SK-N-SH treated with all-trans-retinoic acid at 6 μM for 48 hours (cell line): ENCODE results near the gene PPP1R16B.

Experiments
- ATAC-seq: fragments of 200-7000 bp; cut with Tn5 transposase; 3 replicates; pipeline ENCODE4 v1.9.1; 2020; ENCODE audit warnings: mild to moderate bottlenecking, moderate library complexity
- ARNTL ChIP-seq: fragments of 450-650 bp; formaldehyde crosslinking; IDR thresholded peaks from 2 replicates; pipeline ENCODE4 v1.5.0; 2020; ENCODE audit warnings: low read depth, mild to moderate bottlenecking, moderate library complexity, borderline replicate concordance
- BACH2 ChIP-seq: fragments of 250-450 bp; sonication (Bioruptor Pico); IDR thresholded peaks from 2 replicates; pipeline ENCODE4 v1.9.0; 2021; ENCODE audit warnings: mild to moderate bottlenecking, borderline replicate concordance
- CREB5 ChIP-seq: fragments of 250-450 bp; sonication (Bioruptor Pico); IDR thresholded peaks from 2 replicates; pipeline ENCODE4 v1.5.1; 2020; ENCODE audit warnings: low read depth, mild to moderate bottlenecking, moderate library complexity
- CSDC2 ChIP-seq: fragments of 250-450 bp; sonication (Bioruptor Pico); IDR thresholded peaks from 2 replicates; pipeline ENCODE4 v1.5.0; 2020; ENCODE audit warnings: mild to moderate bottlenecking, moderate library complexity
- CSRNP3 ChIP-seq: fragments of 250-450 bp; sonication (Bioruptor Pico); IDR thresholded peaks from 2 replicates; pipeline ENCODE4 v1.5.1; 2021; ENCODE audit warnings: mild to moderate bottlenecking, moderate library complexity
- ESRRG ChIP-seq: fragments of 250-450 bp; sonication (Bioruptor Pico); IDR thresholded peaks from 2 replicates; pipeline ENCODE4 v1.6.1; 2021; ENCODE audit warnings: mild to moderate bottlenecking
- GLIS3 ChIP-seq: fragments of 250-450 bp; sonication (Bioruptor Pico); IDR thresholded peaks from 2 replicates; pipeline ENCODE4 v1.5.0; 2020; ENCODE audit warnings: mild to moderate bottlenecking, moderate library complexity
- ISL1 ChIP-seq: fragments of 250-450 bp; sonication (Bioruptor Pico); IDR thresholded peaks from 2 replicates; pipeline ENCODE4 v2.1.2; 2022; ENCODE audit warnings: mild to moderate bottlenecking, moderate library complexity
- PPARA ChIP-seq: fragments of 250-450 bp; sonication (Bioruptor Pico); IDR thresholded peaks from 2 replicates; pipeline ENCODE4 v1.5.0; 2020; ENCODE audit warnings: mild to moderate bottlenecking, borderline replicate concordance
- RARB ChIP-seq: fragments of 250-450 bp; sonication (Bioruptor Pico); IDR thresholded peaks from 2 replicates; pipeline ENCODE4 v1.8.0; 2021; ENCODE audit warnings: mild to moderate bottlenecking, moderate library complexity
- SNAI2 ChIP-seq: fragments of 250-450 bp; sonication (Bioruptor Pico); IDR thresholded peaks from 2 replicates; pipeline ENCODE4 v1.5.0; 2020; ENCODE audit warnings: mild to moderate bottlenecking, moderate library complexity
- TCF4 ChIP-seq: fragments of 250-450 bp; sonication (Bioruptor Pico); IDR thresholded peaks from 2 replicates; pipeline ENCODE4 v1.8.0; 2021; ENCODE audit warnings: mild to moderate bottlenecking, moderate library complexity, borderline replicate concordance
- TOX ChIP-seq: fragments of 250-450 bp; sonication (Bioruptor Pico); IDR thresholded peaks from 2 replicates; pipeline ENCODE4 v1.8.0; 2021; ENCODE audit warnings: mild to moderate bottlenecking, moderate library complexity, borderline replicate concordance
- ZC3H10 ChIP-seq: fragments of 250-450 bp; sonication (Bioruptor Pico); IDR thresholded peaks from 2 replicates; pipeline ENCODE4 v1.5.1; 2021; ENCODE audit warnings: mild to moderate bottlenecking, moderate library complexity
- ZFP3 ChIP-seq: fragments of 250-450 bp; sonication (Bioruptor Pico); IDR thresholded peaks from 2 replicates; pipeline ENCODE4 v1.5.0; 2020; ENCODE audit warnings: mild to moderate bottlenecking, moderate library complexity
- ZFP30 ChIP-seq: fragments of 450-650 bp; formaldehyde crosslinking; IDR thresholded peaks from 2 replicates; pipeline ENCODE4 v1.5.0; 2022; ENCODE audit warnings: mild to moderate bottlenecking, moderate library complexity
- ZNF565 ChIP-seq: fragments of 450-650 bp; formaldehyde crosslinking; conservative IDR thresholded peaks from 2 replicates; pipeline ENCODE4 v1.5.0; 2020; ENCODE audit warnings: low read depth, mild to moderate bottlenecking, moderate library complexity
- ZNF70 ChIP-seq: fragments of 450-650 bp; formaldehyde crosslinking; IDR thresholded peaks from 2 replicates; pipeline ENCODE4 v1.5.0; 2020; ENCODE audit warnings: mild to moderate bottlenecking, moderate library complexity
- ZNF8 ChIP-seq: fragments of 450-650 bp; formaldehyde crosslinking; IDR thresholded peaks from 2 replicates; pipeline ENCODE4 v1.5.0; 2020; ENCODE audit warnings: mild to moderate bottlenecking, moderate library complexity
- TF ChIP-seq, protein P1 (sequence below): fragments of 250-450 bp; sonication (Bioruptor Pico); IDR thresholded peaks from 2 replicates; pipeline ENCODE4 v1.8.0; 2021; ENCODE audit warnings: low read depth, mild to moderate bottlenecking, moderate library complexity, borderline replicate concordance
- TF ChIP-seq, protein P2 (sequence below): fragments of 250-450 bp; sonication (Bioruptor Pico); IDR thresholded peaks from 2 replicates; pipeline ENCODE4 v1.5.0; 2020; ENCODE audit warnings: mild to moderate bottlenecking, moderate library complexity

PPP1R16B gene

DNA sequence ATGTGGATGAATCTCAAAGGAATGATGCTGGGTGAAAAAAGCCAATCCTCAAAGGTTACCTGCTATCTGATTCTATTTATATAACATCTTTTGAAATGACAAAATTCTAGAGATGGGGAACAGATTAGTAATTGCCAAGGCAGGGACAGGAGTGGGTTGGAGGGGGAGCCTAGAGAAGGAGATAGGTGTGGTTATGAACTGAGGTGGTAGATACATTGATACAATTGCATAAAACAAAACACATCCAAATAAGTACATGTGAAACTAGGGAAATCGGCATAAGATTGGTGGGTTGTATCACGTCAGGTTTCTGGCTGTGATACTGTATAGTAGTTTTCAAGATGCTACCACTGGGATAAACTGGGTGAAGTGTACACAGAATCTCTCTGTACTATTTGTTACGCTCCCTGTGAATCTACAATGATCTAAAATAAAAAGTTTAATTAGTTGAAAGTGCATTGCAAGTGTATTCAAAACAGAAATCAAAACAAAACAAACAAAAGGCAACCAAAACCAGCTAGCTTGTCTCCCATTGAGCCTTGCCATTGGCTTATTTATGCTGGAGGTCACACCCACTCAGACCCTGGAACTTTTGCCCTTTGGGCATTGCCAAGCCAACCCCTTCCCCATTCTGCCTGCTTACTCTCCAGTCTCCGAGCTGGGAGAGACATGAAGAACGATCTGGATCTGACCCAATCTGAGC lies 27.8 kb downstream of the PPP1R16B start (continued):
- TF ChIP-seq, protein P1, sequence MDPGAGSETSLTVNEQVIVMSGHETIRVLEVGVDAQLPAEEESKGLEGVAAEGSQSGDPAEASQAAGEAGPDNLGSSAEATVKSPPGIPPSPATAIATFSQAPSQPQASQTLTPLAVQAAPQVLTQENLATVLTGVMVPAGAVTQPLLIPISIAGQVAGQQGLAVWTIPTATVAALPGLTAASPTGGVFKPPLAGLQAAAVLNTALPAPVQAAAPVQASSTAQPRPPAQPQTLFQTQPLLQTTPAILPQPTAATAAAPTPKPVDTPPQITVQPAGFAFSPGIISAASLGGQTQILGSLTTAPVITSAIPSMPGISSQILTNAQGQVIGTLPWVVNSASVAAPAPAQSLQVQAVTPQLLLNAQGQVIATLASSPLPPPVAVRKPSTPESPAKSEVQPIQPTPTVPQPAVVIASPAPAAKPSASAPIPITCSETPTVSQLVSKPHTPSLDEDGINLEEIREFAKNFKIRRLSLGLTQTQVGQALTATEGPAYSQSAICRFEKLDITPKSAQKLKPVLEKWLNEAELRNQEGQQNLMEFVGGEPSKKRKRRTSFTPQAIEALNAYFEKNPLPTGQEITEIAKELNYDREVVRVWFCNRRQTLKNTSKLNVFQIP, result no peak

DNA sequence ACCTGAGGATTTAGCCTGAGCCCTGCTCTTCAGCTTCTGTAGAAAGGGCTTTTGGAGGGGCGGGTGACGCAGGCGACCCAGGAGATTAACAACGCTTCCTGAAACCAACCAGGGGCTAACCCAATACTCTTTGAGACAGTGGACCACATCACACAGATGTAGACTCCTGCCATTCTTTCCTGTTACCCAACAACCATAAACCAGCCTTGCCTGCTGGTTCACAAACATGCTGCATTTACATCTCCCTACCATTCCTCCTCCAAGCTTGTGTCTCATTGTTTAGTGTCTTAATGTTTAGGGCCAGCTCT lies 28.3 kb downstream of the PPP1R16B start:
- TF ChIP-seq SNAI2 (CRISPR knock-in tag) (no peak), ARNTL (CRISPR knock-in tag) (no peak), TOX (no peak), GLIS3 (CRISPR knock-in tag) (no peak), TCF4 (CRISPR knock-in tag) (no peak), CREB5 (no peak), ISL1 (CRISPR knock-in tag) (no peak), ZNF70 (CRISPR knock-in tag) (no peak), ESRRG (CRISPR knock-in tag) (no peak), RARB (no peak), ZNF565 (no peak), PPARA (CRISPR knock-in tag) (no peak), BACH2 (CRISPR knock-in tag) (no peak), ZFP30 (CRISPR knock-in tag) (no peak), ZNF8 (CRISPR knock-in tag) (no peak), CSRNP3 (no peak), ZFP3 (CRISPR knock-in tag) (no peak)
- TF ChIP-seq, protein P1, result no peak
- ATAC-seq, result no peak

GRCh38 chr20:38834868-38835267 lies 29.4 kb downstream of the PPP1R16B start:
- ATAC-seq, result no peak
- TF ChIP-seq ZNF70 (CRISPR knock-in tag) (no peak), ZFP30 (CRISPR knock-in tag) (no peak), CSRNP3 (no peak), ZNF565 (no peak), PPARA (CRISPR knock-in tag) (no peak), TCF4 (CRISPR knock-in tag) (no peak), BACH2 (CRISPR knock-in tag) (no peak), CREB5 (no peak), CSDC2 (CRISPR knock-in tag) (no peak), TOX (no peak), ZNF8 (CRISPR knock-in tag) (no peak), RARB (no peak), ZC3H10 (CRISPR knock-in tag) (no peak), ISL1 (CRISPR knock-in tag) (no peak), ZFP3 (CRISPR knock-in tag) (no peak), ESRRG (CRISPR knock-in tag) (no peak)
- TF ChIP-seq, protein P2, sequence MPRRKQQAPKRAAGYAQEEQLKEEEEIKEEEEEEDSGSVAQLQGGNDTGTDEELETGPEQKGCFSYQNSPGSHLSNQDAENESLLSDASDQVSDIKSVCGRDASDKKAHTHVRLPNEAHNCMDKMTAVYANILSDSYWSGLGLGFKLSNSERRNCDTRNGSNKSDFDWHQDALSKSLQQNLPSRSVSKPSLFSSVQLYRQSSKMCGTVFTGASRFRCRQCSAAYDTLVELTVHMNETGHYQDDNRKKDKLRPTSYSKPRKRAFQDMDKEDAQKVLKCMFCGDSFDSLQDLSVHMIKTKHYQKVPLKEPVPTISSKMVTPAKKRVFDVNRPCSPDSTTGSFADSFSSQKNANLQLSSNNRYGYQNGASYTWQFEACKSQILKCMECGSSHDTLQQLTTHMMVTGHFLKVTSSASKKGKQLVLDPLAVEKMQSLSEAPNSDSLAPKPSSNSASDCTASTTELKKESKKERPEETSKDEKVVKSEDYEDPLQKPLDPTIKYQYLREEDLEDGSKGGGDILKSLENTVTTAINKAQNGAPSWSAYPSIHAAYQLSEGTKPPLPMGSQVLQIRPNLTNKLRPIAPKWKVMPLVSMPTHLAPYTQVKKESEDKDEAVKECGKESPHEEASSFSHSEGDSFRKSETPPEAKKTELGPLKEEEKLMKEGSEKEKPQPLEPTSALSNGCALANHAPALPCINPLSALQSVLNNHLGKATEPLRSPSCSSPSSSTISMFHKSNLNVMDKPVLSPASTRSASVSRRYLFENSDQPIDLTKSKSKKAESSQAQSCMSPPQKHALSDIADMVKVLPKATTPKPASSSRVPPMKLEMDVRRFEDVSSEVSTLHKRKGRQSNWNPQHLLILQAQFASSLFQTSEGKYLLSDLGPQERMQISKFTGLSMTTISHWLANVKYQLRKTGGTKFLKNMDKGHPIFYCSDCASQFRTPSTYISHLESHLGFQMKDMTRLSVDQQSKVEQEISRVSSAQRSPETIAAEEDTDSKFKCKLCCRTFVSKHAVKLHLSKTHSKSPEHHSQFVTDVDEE (CRISPR knock-in tag), result no peak
- TF ChIP-seq, protein P1, result no peak
- TF ChIP-seq, all 23 proteins: peak for 0
